T-helper 1 cell treated with Interleukin-12 subunit alpha and Interleukin-12 subunit beta and Interleukin-4 antibody, amounts not matched to agents 30 ng/mL and 1 ng/mL, for 36 hours (primary cell): Measurements from ENCODE around the gene FADS6. TPM values are rescaled to one million over a fixed set of nuclear protein-coding genes. Genes with fewer than 3 reads are reported as not detected.

Source experiments
- intact Hi-C: fragments of 100-400 bp; cut with micrococcal nuclease; formaldehyde crosslinking; loops from one replicate; pipeline ENCODE4 v1.15.1; 2024
- total RNA-seq: library from RNA; stranded (reverse); gene quantifications from 2 replicates; pipeline ENCODE4 v1.2.3, GENCODE V29; 2022

FADS6 gene
- total RNA-seq, 1 donor from 2014 or later, result not detected

DNA sequence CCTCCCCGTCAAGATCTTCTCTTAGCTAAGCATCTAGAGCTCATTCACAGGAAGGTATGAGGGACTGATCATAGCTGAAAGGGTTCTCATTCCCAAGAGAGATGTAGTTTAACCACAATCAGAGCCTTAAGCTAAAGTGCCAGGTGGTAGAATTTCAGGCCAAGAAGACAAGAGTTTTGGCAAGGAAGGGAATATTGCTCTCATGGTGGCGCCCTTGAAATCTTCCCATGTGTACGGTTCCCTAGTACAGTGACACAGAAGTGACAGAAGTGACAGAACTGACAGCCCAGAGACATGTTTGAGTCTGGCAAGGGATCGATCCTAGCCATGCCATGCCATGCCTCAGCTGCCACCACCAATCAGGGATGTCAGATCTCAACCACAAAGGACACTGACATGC is 36.2 kb downstream of the FADS6 start:
- intact Hi-C loops, result no loop called here

GRCh38 chr17:74856112-74856511 is 37.3 kb downstream of the FADS6 start:
- intact Hi-C loops, result no loop called here

GRCh38 chr17:74855323-74855722 is 38.1 kb downstream of the FADS6 start:
- intact Hi-C loops, result no loop called here

DNA sequence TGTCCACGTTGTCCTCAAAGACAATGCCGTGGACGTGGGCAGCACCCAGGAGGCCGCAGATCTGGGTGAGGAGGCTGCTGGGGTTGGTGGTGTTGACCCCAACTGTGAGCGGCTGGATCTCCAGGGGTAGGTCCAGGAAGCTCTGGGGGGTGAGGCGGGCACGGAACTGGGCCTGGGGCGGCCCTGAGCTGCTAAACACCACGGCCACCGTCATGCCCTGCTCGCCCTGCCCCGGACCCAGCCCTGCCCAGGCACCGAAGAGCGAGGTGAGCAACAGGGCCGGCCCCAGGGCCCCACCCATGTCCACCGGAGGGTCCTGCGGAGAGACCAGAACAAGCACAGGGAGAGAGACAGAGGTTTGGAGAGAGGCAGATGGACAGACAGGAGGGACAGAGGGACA is 38.6 kb downstream of the FADS6 start:
- intact Hi-C loops, result no loop called here

GRCh38 chr17:74853669-74854068 is 39.8 kb downstream of the FADS6 start:
- intact Hi-C loops, result loop anchor here (2.0 kb wide), 2 partner anchors 63 to 77 kb away; partner anchors contain the start of gene NAT9

GRCh38 chr17:74853048-74853397 is 40.4 kb downstream of the FADS6 start:
- intact Hi-C loops, result loop anchor here (2.0 kb wide), 2 partner anchors 62 to 76 kb away; partner anchors contain the start of gene NAT9

DNA sequence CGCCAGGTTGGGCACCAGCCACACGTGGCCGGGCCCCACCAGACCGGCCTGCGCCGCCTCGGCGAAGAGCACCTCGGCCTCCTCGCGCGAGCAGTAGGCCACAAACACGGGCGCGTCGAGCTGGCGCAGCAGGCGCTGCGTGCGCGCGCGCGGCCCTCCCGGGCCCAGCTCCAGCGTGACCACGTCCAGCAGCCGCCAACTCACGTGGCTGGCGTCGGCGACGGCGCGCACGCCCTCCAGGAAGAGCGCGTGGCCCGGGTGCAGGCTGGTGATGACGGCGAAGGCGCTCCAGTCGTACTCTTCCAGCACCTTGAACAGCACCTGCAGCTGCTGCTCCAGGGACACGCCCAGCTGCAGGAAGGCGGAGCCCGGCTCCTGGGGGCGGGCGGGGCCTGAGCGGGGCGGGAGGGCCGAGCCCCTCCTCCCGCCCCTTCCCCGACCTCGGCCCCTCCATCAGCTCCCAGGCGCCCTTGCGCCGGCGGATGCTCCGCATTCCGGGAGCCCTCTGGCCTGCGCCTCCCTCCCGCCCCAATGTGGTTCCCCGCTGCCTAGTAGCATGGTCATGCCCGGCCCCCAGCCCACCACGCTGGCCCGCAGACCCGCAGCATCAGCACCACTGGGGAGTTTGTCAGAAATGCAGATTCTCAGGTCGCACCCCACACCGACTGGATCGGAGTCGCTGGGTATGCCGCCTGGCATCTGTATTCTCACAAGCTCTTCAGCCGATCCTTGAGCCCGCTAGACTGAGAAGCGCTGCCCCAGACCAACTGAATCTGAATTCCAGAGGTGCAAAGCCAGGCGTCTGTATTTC is 41.0 kb downstream of the FADS6 start:
- intact Hi-C loops, result loop anchor here (1.0 to 2.0 kb wide), 4 partner anchors 21 to 104 kb away; partner anchors contain the start of genes NAT9 and NHERF1

DNA sequence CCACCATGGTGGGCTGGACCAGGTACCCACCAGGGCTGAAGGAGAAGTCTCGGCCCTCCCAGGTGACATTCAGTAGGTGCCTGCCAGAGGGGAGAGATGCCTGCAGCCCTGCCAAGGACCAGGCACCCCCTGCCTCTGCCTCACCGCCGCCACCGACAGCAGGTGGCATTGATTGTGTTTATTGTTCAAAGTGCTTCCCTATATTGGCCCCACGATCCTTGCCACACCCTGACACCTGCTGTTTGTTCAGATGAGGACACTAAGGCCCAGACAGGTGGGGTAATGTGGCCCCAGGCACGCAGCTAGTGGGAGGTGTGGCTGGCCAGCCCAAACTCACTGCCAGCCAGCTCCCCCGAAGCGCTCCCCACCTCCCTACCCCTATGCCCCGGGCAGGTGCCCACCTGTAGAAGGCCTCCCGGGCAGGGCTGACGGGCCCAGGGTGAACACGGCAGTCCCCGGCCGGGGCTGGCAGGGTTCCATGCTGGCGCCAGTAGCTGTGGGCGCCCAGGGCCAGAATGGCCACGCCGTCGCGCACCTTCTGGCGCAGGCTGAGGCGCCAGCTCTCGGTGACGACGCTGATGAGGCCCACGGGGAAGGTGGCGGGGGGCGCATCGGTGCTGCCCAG is 41.7 kb downstream of the FADS6 start:
- intact Hi-C loops, result loop anchor here (1.0 to 2.0 kb wide), 4 partner anchors 22 to 103 kb away; partner anchors contain the start of genes NAT9 and NHERF1

- intact Hi-C loops, result no loop called here
Measured at GRCh38 chr17:74850914-74851313, 42.5 kb downstream of the FADS6 start.

DNA sequence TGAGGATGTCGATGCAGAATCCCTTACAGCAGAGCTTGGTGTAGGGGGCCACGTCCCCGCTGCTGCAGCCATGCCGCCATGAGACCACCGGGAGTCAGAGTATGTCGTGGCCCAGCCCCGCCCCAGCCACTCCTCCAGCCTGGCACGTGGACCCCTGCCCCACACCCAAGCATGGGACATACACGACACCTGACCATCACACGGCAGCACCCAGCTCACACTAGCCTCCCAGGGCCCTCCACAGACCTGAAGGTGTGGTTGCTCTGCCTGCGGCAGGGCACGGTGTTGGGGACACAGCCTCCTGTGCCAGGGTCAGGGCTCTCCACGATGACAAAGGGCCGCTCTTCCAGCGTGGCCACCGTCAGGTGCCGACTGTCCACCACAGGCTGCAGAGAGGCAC is 43.1 kb downstream of the FADS6 start:
- intact Hi-C loops, result no loop called here

- intact Hi-C loops, result no loop called here
Measured at GRCh38 chr17:74848656-74849399, 44.6 kb downstream of the FADS6 start.

DNA sequence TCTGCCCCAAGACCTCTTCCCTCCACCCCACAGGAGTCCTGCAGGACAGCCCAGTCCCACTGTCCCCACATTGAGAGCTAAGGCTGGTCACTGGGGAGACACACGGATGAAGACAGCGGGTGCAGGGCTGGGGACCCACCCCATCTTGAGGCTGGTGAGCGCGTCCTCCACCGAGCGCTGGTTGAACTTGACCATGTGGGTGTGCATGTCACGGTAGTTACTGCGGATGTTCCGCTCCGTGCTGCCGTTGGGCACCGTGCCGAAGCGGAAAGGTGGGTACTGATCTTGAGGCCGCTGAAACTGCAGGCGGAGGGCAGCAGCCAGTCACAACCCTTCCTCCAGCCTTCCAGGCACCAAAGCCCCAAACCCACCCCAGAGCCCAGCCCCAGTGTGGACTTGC is 46.8 kb downstream of the FADS6 start:
- intact Hi-C loops, result no loop called here

DNA sequence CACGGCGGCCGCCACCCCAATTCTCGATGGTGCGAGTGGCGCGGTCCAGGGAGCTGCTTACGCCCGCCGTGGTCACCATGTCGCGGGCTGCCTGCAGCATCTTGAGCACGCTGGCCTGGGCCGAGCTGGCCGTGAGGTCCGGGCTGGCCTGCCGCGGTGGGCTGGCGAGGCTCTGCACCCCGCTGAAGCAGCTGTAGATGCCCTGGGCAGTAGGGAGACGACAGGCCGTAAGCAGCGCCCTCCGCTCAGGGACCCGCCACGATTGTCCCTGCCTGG is 50.1 kb downstream of the FADS6 start:
- intact Hi-C loops, result no loop called here

DNA sequence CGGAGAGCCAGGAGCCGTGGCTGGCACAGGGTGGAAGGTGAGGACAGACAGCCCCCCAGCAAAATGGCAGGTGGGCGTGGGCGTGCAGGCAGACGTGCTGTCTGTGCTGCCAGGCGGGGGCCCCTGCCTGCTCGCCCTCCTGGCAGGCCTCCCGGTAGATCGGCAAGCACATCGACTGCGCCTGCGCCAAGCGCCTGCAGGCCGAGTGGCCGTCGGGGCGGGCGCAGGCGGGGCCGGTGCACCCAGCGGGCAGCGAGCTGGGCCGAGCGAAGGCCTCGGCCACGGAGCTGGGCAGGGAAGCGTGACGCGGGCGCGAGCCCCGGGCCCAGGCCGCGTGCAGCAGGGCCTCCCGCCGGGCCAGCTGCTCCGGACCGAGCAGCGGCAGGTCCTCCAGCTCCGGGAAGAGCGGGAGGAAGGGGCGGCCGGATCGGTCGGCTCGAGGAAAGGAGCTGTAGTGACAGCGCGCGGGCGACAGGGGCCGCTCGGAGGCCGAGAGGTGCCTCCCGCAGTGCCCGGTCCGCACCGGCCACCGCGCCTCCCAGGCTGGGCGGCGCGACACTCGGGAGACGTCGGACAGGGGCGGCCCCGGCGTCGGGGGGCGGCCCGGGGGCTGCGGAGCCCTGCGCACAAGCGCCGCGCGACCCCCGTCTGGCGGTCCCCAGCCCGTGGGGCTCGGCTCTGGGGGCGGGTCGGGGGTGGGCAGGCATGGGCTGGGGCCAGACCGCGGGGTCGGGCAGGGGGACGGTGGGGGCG is 50.7 kb downstream of the FADS6 start:
- intact Hi-C loops, result no loop called here

GRCh38 chr17:74842146-74842598 is 51.3 kb downstream of the FADS6 start:
- intact Hi-C loops, result no loop called here

DNA sequence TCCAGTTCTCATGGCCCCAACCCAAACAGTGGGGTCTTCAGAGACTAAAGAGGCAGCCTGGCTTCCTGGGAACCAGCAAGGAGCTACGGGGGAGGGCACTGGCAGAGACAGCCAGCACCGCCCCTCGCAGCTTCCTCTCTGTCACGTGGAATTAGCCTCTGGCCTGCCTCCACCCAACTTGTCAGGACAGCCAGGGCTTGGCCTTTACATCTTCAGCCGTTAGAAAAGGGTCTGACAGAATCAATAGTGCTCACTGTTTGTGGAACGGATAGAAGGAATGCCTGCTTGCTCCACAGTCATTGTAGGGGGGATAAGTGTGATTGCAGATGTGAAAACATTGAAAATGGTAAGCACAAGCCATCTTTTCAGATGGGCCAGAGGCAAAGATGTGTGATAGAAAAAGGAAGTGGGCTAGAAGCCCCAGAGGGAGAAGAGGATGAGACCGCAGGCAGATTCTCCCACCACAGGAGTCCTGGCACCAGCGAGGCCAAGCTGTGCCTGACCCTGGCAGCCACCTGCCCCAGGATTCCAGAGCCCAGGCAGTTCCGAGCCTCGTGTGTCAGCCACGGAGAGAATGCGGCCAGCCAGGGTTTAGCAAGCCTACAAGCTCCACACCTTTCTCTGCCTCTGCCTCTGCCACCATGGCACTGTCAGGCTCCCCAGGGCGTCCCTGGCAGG is 52.3 kb downstream of the FADS6 start:
- intact Hi-C loops, result no loop called here

- intact Hi-C loops, result no loop called here
Measured at GRCh38 chr17:74839990-74840852, 53.2 kb downstream of the FADS6 start.

GRCh38 chr17:74838274-74838673 is 55.2 kb downstream of the FADS6 start:
- intact Hi-C loops, result no loop called here

DNA sequence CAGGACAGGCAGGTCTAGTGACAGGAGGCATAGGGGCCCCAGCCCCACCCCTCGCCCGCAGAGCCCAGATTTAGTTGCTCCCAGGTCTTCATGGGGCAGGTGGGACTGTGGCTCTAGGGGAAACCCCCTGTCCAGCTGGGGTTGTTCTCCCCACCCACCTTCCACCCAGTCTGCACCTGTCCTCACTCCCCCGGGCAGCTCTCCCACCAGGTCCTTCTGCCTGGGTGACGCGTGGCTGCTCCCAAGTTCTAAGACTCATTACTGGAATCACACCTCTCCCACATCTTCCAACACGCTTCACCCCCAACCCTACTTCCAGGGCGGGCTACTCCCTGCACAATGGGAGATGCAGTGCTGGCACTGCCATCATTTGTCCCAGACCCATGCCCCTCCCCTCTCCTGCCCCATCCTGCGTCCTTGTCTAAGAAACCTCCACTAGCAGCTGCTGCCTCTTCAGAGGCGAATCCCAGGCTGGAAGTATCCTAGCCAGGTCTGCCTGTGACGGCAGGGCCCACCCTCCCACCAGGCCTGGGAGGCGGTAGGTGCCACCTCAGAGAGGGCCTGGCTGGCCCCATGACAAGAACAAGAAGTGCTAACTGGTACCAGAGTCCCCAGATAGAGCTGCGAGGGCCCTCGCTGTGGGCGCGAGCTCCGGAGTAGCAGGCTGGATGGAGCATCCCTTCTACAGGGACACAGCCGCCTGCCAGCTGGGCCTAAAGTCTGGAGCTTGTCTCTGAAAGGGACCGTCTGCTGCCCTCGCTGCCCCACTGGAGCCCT is 56.6 kb downstream of the FADS6 start:
- intact Hi-C loops, result no loop called here
